Thoracic aorta (tissue), 2 donors: Measurements from ENCODE around the gene PTTG1IP2. TPM values are rescaled to one million over a fixed set of nuclear protein-coding genes. Genes with fewer than 3 reads are reported as not detected.

ENCODE experiments used
- ATAC-seq: fragments of 150-250 bp; one replicate; pipeline ENCODE4 v1.8.0; 2017; ENCODE audit warnings: low read depth; ENCODE audit not compliant: insufficient number of reproducible peaks, low FRiP score
- DNase-seq: peaks from one replicate; pipeline ENCODE4 v3.0.0-alpha.2; 2020; ENCODE audit warnings: low spot score
- H3K27ac ChIP-seq, 2 donors: fragments of 200-600 bp; sonication (generic); 1 replicate in 1 of 2; 2 replicates in 1 of 2; pipeline ENCODE4 v1.5.1; 2016; ENCODE audit warnings: mild to moderate bottlenecking in 2 of 2, moderate library complexity in 2 of 2
- H3K27me3 ChIP-seq: fragments of 200-600 bp; sonication (generic); replicated peaks from 2 replicates; pipeline ENCODE4 v1.6.0; 2016; ENCODE audit warnings: mild to moderate bottlenecking; ENCODE audit not compliant: insufficient read depth
- H3K36me3 ChIP-seq: fragments of 200-600 bp; sonication (generic); one replicate; pipeline ENCODE4 v1.5.1; 2016
- H3K4me1 ChIP-seq, 2 donors: fragments of 200-600 bp; sonication (generic); 1 replicate in 1 of 2; 2 replicates in 1 of 2; pipeline versions ENCODE4 v1.5.1 to v1.6.0; 2016; ENCODE audit warnings: low read depth in 2 of 2, mild to moderate bottlenecking in 1 of 2; ENCODE audit not compliant: control insufficient read depth in 1 of 2
- H3K4me3 ChIP-seq: fragments of 200-600 bp; sonication (generic); 2 replicates; pipeline ENCODE4 v1.5.1; 2016; ENCODE audit warnings: mild to moderate bottlenecking
- H3K9me3 ChIP-seq: fragments of 200-600 bp; sonication (generic); 2 replicates; pipeline ENCODE4 v1.5.1; 2016
- total RNA-seq, 2 donors: library from RNA; depleted of rRNA; stranded (reverse); fragments of >200 nt; gene quantifications; one replicate each; pipeline versions ENCODE4 v1.1.0 to v1.2.3, GENCODE V29; 2016
- TF ChIP-seq, protein P1 (sequence below): fragments of 200-600 bp; sonication (generic); IDR thresholded peaks from one replicate; pipeline ENCODE4 v1.5.1; 2019; ENCODE audit warnings: antibody characterized with exemption

PTTG1IP2 gene
- total RNA-seq, 2 donors from 2014 or later = not detected

DNA sequence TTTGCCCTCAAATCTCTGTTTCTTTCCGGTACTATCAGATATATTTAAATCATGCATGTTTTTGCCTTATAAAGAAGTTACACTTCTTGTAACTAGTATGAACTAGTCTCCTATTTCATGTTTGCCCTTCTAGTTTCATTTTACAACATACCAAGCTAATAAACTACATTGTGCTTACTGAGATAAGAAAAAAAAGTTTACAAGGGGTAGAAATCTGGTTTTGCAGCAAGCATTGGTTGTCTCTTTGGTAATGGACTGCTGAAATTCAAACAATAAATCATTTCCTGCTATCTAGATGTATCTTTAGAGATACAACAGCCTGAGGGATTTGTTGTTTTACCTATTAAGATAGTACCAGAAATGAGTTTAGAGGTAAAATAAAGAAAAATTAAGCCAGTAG lies 18.8 kb downstream of the PTTG1IP2 start:
- TF ChIP-seq, protein P1, sequence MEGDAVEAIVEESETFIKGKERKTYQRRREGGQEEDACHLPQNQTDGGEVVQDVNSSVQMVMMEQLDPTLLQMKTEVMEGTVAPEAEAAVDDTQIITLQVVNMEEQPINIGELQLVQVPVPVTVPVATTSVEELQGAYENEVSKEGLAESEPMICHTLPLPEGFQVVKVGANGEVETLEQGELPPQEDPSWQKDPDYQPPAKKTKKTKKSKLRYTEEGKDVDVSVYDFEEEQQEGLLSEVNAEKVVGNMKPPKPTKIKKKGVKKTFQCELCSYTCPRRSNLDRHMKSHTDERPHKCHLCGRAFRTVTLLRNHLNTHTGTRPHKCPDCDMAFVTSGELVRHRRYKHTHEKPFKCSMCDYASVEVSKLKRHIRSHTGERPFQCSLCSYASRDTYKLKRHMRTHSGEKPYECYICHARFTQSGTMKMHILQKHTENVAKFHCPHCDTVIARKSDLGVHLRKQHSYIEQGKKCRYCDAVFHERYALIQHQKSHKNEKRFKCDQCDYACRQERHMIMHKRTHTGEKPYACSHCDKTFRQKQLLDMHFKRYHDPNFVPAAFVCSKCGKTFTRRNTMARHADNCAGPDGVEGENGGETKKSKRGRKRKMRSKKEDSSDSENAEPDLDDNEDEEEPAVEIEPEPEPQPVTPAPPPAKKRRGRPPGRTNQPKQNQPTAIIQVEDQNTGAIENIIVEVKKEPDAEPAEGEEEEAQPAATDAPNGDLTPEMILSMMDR = no peak
- H3K36me3 ChIP-seq = no peaks in the 10 kb centered on the region
- no peak overlapping the region for H3K4me3 ChIP-seq
- H3K27me3 ChIP-seq = no peaks in the 10 kb centered on the region
- ATAC-seq = no peak
- no peak for DNase-seq
- H3K27ac ChIP-seq = no peak overlapping the region
- H3K9me3 ChIP-seq = no peaks in the 10 kb centered on the region
- H3K4me1 ChIP-seq = no peaks in the 10 kb centered on the region

DNA sequence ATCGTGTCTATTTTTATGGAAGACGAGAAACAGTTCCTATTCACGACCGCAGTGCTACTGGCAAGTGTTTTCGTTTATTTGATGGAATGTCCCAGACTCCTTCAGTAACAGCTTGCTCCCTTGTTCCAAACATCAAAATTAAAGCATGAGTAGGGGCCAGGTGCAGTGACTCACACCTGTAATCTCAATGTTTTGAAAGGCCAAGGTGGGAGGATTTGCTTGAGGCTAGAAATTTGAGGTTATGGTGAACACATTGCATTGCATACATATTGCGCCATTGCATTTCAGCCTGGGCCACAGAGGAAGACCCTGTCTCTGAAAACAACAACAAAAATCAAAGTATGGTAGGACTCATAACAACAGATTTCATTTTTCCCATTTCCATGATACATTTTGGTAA lies 22.8 kb downstream of the PTTG1IP2 start:
- Histone ChIP-seq H3K36me3 (no peaks in the 10 kb centered on the region), H3K27ac (no peak overlapping the region), H3K4me1 (no peaks in the 10 kb centered on the region), H3K27me3 (no peaks in the 10 kb centered on the region), H3K4me3 (no peak overlapping the region), H3K9me3 (no peaks in the 10 kb centered on the region)
- DNase-seq = no peak
- no peak for ATAC-seq
- TF ChIP-seq, protein P1 = no peak

DNA sequence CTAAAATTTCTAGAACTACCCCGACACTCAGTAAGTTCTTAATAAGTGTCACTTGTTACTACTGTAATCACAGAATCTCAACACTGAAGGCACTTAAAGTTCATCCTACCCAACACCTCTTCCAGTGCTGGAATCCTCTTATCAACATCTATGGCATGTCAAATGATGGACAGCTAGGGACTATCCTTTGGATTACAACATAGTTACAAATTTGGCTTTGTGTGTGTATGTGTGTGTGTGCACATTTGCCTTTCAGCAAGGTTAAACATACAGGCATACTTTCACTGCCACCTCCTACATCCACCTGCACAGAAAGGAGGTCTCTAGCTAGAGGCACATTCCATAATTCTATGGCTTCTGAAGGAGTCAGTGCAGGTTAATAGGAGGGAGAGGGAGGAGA lies 25.8 kb downstream of the PTTG1IP2 start:
- Histone ChIP-seq H3K36me3 (no peaks in the 10 kb centered on the region), H3K27me3 (no peaks in the 10 kb centered on the region), H3K4me3 (no peak overlapping the region), H3K9me3 (no peaks in the 10 kb centered on the region), H3K4me1 (no peaks in the 10 kb centered on the region), H3K27ac (no peak overlapping the region)
- no peak for DNase-seq
- TF ChIP-seq, protein P1 = no peak
- ATAC-seq = no peak

DNA sequence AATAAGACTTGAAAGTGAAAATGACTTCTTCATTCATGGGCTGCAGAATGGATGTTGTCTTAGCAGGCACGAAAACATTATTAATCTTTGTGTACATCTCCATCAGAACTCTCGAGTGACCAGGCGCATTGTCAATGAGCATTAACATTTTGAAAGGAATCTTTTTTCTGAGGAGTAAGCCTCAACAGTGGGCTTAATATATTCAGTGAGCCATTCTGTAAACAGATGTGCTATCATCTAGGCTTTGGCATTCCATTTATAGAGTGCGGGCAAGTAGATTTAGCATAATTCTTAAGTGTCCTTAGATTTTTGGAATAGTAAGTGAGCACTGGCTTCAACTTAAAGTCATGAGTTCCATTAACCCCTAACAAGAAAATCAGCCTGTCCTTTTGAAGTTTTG lies 33.1 kb downstream of the PTTG1IP2 start:
- Histone ChIP-seq H3K27me3 (no peaks in the 10 kb centered on the region), H3K27ac (no peak overlapping the region), H3K4me1 (no peaks in the 10 kb centered on the region), H3K4me3 (no peak overlapping the region), H3K36me3 (no peaks in the 10 kb centered on the region), H3K9me3 (no peaks in the 10 kb centered on the region)
- ATAC-seq = no peak
- TF ChIP-seq, protein P1 = no peak
- no peak for DNase-seq

DNA sequence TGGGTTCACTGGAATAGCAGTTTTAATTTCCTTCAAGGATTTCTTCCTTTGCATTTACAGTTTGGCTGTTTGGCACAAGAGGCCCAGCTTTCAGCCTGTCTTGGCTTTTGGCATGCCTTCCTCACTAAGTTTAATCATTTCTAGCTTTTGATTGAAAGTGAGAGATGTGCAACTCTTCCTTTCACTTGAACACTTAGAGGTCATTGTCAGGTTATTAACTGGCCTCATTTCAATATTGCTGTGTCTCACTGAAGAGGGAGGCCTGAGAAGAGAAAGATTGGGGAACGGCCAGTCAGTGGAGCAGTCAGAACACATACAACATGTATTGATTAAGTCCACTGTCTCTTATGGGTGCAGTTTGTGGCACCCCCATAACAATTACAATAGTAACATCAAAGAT lies 33.9 kb downstream of the PTTG1IP2 start:
- DNase-seq (no peak), ATAC-seq (no peak)
- Histone ChIP-seq H3K36me3 (no peaks in the 10 kb centered on the region), H3K9me3 (no peaks in the 10 kb centered on the region), H3K27ac (no peak overlapping the region), H3K4me3 (no peak overlapping the region), H3K27me3 (no peaks in the 10 kb centered on the region), H3K4me1 (no peaks in the 10 kb centered on the region)
- TF ChIP-seq, protein P1 = no peak
